Thyroid gland (tissue), 4 donors: Measurements from ENCODE around the gene PRPF8.
A peak's percentile ranks its signal among the peaks of the same experiment; 100 is the strongest.

Experiments
- POLR2A ChIP-seq, 2 donors: fragments of 450-650 bp; IDR thresholded peaks; one replicate each; pipeline ENCODE4 v1.6.1; 2017; ENCODE audit warnings: antibody characterized with exemption in 2 of 2, mild to moderate bottlenecking in 2 of 2, moderate library complexity in 1 of 2
- TF ChIP-seq, protein P1 (sequence below), 6 experiments: fragments of 200-600 bp in 3 of 6; fragments of 450-650 bp in 3 of 6; sonication (generic) in 3 of 6; IDR thresholded peaks; one replicate each; pipeline ENCODE4 v1.5.1; 2016 to 2019; ENCODE audit warnings: antibody characterized with exemption in 6 of 6, mild to moderate bottlenecking in 2 of 6, inconsistent platforms in 1 of 6, moderate library complexity in 1 of 6

DNA sequence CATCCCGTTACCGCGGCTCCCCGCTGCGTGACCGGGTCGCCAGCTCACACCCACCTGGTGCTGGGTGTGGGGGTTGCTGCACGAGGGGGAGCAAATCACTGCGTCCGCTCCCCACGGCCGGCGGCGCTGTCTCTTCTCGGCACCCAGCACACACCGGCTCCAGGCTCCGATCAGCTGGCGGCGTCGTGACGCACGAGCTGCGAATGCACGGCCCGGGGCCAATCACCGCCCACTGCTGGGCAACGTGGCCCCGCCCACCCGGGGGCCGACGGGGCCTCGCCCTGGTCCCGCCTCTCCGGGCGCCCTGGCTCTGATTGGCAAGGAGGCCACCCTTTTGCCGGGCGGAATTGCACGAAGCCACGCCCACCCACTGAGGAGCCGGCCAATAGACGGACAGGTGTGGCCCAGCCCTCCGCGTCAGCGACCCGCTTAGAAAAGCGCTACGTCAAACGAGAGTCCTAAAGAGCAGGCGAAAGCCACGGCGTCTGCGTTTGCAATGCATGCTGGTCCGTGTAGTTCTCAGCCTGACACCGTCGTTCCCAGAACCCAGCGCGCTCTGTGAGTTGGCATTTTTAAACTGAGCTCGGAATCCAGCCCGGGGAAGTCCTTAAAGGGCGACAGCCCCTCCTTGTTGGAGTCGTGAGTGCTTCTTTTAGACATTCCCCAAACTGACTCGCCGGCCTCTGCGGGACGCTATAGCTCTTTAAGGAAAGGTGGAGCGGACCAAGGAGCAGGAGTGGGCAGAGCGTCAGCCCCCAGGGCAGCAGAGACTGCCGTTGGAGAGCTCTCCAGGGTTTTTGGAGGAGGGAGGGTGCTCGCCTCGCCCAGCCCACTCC lies 31.6 kb upstream of the PRPF8 start:
- TF ChIP-seq, protein P1, sequence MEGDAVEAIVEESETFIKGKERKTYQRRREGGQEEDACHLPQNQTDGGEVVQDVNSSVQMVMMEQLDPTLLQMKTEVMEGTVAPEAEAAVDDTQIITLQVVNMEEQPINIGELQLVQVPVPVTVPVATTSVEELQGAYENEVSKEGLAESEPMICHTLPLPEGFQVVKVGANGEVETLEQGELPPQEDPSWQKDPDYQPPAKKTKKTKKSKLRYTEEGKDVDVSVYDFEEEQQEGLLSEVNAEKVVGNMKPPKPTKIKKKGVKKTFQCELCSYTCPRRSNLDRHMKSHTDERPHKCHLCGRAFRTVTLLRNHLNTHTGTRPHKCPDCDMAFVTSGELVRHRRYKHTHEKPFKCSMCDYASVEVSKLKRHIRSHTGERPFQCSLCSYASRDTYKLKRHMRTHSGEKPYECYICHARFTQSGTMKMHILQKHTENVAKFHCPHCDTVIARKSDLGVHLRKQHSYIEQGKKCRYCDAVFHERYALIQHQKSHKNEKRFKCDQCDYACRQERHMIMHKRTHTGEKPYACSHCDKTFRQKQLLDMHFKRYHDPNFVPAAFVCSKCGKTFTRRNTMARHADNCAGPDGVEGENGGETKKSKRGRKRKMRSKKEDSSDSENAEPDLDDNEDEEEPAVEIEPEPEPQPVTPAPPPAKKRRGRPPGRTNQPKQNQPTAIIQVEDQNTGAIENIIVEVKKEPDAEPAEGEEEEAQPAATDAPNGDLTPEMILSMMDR (IDR thresholded peaks at IDR 0.05) = peak in 1 of 6 experiments; percentile 32
- peak; percentile 96 to 100 for TF ChIP-seq POLR2A (IDR thresholded peaks at IDR 0.05)
